HG02938 (cell line): ENCODE data around the gene ADIPOQ.
"Not testable (repeated sequence)": the region's sequence is repeated elsewhere in the genome, so short reads cannot be mapped to it uniquely, and the experiment has no call there.

Experiments used
- ATAC-seq: cut with Tn5 transposase; IDR thresholded peaks from one replicate; pipeline ENCODE4 v1.9.1; 2021; ENCODE audit warnings: mild to moderate bottlenecking, moderate library complexity; ENCODE audit not compliant: unreplicated experiment

The ADIPOQ gene

DNA sequence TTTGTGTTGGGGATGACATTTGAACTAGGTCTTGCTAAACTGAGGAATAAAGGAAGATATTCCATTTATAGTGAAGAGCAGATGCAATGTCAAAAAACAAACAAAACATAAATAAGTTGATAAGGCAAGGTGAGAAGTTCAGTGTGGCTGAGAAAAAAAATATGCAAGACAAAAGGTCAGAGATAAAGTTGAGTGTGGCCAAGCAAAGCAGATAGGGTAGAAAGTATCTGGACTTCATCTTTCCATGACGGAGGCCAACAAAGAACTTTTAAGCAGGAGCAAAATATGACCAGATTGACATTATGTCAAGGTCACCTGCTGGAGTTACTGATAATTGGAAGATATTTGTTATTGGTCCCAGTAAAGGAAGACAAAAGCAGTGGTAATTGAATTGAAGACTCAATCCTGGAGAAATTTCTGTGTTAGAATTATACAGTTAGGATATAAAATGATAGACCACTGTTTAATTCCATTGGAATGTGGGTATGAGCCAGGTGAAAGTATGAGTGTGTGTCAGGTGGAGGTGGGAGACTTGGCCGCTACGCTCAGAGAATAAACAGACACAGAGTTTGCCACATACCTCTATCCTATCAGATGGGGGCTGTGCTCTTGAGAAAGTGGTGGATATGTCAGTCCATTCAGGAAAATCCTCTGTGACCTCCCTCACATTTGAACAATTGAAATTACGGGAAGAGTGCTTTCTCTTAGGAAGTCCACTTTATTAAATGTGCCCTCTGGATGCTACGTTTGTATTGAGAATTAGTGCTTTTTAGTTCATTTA lies 28.1 kb downstream of the ADIPOQ start:
- no peak for ATAC-seq

DNA sequence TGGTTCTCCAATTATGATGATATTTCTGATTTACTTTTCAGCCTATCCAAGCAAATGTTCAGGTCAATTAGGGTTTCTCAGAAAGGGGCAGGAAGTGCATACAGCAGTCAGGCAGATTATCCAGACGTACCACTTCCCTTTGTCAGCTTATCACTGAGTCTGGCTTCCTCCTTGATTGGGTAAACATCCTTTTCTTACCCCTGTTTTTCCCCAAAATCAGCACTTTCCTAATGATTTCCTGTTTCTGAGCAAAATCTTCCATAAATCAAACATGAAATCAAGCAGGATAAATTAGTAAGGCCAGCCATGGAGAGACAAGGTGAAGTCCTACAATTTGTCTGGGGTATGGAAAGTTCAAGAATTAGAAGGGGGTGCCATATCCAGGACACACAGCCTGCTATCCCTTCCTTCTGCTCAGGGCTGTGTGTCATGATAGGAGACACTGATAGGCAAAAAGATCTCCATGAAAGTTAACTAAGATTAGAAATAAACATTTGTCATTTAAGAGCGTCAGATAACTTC lies 29.0 kb downstream of the ADIPOQ start:
- ATAC-seq = no peak

DNA sequence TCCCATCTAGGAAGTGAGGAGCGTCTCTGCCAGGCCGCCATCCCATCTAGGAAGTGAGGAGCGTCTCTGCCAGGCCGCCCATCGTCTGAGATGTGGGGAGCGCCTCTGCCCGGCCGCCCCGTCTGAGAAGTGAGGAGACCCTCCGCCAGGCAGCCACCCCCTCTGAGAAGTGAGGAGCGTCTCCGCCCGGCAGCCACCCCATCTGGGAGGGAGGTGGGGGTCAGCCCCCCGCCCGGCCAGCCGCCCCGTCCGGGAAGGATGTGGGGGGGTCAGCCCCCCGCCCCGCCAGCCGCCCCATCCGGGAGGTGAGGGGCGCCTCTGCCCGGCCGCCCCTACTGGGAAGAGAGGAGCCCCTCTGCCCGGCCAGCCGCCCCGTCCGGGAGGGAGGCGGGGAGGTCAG lies 31.3 kb downstream of the ADIPOQ start:
- ATAC-seq = not testable (repeated sequence)

DNA sequence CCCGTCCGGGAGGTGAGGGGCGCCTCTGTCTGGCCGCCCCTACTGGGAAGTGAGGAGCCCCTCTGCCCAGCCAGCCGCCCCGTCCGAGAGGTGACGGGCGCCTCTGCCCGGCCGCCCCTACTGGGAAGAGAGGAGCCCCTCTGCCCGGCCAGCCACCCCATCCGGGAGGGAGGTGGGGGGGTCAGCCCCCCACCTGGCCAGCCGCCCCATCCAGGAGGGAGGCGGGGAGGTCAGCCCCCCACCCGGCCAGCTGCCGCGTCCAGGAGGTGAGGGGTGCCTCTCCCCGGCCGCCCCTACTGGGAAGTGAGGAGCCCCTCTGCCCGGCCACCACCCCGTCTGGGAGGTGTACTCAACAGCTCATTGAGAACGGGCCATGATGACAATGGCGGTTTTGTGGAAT lies 31.7 kb downstream of the ADIPOQ start:
- not testable (repeated sequence) for ATAC-seq

DNA sequence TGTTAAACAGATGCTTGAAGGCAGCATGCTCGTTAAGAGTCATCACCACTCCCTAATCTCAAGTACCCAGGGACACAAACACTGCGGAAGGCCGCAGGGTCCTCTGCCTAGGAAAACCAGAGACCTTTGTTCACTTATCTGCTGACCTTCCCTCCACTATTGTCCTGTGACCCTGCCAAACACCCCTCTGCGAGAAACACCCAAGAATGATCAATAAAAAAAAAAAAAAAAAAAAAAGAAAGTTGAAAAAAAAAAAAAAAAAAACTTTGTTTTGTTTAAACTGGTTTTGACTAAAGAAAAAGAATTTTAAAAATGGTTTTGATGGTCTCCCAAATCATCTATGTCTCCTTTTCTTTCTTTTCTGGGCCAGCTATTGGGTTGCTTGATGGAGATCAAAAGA lies 32.3 kb downstream of the ADIPOQ start:
- ATAC-seq = not testable (repeated sequence)

DNA sequence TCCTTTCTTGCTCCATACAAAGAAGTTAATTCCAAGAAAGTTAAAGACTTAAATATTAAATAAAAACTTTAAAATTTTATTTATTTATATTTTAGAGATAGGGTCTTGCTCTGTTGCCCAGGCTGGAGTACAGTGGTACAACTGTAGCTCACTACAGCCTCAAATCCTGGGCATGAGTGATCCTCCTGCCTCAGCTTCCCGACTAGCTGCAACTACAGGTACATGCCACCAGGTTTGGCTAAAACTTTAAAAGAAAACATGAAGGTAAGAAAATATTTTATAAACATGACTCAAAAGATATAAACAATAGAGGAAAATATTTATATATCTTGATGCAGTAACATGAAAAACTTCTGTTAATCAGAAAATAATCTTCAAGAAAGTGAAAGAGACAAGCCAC lies 33.2 kb downstream of the ADIPOQ start:
- ATAC-seq = no peak

DNA sequence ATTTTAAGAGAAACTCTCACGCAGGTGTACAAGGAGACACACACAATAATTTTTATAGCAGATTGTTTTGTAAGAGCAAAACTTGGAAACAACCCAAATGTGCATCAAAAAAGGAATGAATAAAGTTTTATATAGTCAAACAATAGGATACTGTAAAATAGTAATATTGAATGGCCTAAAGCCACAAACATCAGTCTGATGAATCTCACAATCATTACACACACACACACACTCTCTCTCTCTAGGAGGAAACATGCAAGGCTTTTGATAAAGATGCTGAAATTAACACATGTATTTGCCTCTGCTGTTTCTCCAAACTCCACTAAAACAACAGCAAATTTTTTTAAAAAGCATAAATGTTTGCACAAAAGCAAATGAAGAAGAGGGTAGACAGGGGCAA lies 37.3 kb downstream of the ADIPOQ start:
- no peak for ATAC-seq

DNA sequence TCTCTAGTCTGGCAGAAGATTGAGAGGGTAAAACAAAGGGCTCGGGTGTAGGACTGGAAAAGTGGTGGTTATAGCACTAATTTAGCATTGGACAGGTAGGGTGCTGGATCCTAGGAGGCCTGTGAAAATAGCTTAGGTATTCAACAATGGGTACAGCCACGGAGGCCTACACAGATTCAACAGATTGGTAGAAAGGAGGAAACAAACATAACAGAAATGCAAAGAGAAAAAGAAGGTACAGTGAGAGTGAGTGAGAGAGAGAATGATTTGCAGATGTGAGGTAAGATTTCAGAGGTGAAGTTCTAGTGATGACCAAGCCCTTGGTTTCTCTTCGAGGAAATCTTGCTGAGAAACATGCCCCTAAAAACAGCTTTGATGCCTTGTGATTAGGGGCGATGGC lies 37.9 kb downstream of the ADIPOQ start:
- no peak for ATAC-seq

DNA sequence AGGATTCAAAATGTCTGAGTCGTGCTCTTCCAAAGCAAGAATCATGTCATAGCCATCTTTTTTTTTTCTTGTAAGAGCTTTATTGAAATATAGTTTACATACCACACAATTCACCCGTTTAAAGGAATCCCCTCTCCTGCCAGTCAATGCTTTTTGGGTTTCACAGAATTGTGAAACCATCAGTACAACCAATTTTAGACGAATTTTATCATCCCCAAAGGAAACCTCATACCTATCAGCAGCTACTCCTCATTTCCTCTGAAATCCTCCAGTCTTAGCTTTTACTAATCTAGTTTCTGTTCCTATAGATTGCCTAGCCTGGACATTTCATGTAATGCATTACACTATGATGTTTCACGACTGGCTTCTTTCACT lies 39.6 kb downstream of the ADIPOQ start:
- ATAC-seq = no peak

DNA sequence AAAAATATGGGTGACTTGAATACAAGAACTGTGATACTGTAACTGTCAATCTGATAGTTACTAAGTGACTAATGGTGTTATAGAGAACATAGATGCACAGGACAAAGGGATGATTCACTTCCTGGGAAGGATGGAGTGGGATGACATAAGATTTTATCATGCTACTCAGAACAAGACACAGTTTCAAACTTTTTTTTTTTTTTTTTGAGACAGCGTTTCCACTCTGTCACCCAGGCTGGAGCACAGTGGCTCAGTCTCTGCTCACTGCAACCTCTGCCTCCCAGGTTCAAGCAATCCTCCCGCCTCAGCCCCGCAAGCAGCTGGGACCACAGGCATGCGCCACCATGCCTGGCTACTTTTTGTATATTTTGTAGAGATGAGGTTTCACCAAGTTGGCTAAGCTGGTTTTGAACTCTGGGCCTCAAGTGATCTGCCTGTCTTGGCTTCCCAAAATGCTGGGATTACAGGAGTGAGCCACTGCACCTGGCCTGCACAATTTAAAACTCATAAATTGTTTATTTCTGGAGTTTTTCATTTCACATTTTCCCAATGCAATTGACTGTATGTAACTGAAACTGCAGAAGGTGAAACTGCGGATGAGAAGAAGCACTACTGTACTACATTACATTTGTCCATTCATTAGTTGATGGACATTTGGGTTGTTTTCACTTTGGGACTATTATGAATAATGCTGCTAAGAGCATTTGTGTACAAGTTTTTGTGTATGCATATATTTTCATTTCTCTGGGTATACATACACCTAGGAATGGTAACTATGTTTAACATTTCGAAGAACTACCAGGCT lies 40.6 kb downstream of the ADIPOQ start:
- no peak for ATAC-seq

DNA sequence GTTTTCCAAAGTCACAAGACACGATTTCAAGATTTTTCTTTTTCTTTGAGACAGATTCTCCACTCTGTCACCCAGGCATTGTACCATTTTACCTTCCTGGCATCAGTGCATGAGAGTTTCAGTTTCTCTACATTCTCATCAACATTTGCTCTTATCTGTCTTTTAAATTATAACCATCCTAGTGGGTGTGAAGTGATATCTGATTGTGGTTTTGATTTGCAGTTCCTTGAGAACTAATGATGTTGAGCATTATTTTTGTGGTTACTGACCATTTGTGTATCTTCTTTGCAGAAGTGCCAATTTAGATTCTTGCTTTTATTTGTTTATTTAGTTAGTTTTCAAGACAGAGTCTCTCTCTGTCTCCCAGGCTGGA lies 41.2 kb downstream of the ADIPOQ start:
- ATAC-seq = no peak

DNA sequence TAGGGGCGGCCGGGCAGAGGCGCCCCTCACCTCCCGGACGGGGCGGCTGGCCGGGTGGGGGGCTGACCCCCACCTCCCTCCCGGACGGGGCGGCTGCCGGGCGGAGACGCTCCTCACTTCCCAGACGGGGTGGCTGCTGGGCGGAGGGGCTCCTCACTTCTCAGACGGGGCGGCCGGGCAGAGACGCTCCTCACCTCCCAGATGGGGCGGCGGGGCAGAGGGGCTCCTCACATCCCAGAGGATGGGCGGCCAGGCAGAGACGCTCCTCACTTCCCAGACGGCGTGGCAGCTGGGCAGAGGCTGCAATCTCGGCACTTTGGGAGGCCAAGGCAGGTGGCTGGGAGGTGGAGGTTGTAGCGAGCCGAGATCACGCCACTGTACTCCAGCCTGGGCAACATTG lies 42.4 kb downstream of the ADIPOQ start:
- not testable (repeated sequence) for ATAC-seq

DNA sequence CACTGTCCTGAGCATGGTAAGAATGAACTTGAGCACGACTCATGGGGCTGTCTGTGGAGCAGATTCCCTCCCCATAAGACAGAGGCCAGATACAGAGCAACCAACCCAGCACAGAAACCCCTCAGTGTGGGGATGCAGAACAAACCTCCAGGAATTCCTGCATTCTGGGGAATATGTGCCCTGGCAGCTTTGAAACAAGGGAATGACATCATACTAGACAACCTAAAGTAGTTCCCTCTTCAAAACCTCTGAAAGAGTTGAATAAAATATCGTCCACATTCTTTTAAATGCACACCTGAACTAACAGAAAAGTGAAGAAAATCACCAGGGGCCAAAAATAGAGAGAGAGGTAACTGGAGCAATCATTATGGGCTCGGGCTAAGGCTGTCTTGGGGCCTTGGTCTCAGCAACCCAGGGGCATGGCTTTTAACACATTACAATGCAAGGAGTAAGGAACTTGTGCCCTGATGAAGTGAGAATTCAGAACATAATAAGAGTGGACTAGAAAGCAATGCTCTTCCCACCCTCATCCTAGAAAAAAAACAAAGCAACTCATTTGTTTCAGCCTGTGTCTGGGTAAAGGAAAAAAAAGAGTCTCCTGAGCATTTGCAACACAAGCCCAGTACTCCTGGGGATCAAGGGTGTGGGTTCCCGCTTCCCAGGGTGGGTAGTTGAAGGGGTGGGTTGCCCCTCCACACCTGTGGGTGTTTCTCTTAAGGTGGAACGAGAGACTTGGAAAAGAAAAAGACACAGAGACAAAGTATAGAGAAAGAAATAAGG lies 43.9 kb downstream of the ADIPOQ start:
- no peak for ATAC-seq

DNA sequence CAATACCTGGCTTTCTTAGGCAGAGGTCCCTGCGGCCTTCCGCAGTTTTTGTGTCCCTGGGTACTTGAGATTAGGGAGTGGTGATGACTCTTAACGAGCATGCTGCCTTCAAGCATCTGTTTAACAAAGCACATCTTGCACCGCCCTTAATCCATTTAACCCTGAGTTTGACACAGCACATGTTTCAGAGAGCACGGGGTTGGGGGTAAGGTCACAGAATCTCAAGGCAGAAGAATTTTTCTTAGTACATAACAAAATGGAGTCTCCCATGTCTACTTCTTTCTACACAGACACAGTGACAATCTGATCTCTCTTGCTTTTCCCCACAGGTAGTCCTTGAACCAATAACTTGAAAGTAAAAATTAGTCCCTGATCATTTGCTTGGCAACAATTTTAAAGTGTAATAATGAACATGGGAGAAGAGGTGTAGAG lies 45.0 kb downstream of the ADIPOQ start:
- not testable (repeated sequence) for ATAC-seq

DNA sequence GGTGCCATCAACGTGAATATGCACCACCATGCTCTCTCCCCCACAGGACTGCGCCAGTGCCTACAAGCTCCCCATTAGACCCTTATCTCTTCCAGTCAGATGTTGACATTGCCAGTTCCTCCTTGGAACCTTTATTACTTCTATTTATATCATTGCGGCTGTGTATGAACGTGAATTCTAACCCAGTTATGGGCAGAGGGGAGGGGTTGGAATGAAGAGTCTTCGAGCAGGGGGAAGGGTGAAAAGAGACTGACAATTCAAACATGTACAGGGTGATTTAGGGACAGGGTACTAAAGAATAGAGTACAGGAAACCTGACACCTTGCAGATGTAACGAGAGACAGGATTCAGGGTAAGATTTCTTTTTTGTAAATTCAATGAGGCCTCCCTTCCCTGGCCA lies 46.1 kb downstream of the ADIPOQ start:
- no peak for ATAC-seq

DNA sequence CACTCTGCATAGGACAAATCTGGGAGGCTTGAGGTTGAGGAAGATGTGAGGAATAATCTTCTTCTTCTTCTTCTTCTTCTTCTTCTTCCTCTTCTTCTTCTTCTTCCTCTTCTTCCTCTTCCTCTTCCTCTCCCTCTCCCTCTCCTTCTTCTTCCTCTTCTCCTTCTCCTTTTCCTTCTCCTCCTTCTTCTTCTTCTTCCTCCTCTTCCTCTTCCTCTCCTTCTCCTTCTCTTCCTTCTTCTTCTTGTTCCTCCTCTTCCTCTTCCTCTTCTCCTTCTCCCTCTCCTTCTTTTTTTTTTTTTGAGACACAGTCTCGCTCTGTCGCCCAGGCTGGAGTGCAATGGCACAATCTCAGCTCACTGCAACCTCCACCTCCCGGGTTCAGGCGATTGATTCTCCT lies 47.2 kb downstream of the ADIPOQ start:
- not testable (repeated sequence) for ATAC-seq

DNA sequence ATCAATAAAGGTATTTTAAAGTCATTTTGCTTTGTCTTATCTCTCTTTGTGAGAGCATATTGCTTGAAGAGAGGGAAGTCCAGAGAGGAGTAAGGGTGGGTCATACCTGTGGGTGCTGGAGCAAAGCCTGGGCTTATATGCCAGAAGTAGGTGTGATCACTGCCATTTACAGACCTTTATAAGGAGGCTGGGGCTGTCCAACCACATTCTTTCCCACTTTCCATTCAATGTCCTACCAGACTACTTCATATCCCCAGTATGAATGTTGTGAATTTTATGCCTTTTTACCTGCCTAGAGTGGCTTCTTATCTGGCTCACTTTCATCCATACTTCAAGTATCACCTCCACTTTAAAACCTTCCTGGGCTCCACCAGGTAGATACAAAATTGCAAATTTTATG lies 48.4 kb downstream of the ADIPOQ start:
- no peak for ATAC-seq

DNA sequence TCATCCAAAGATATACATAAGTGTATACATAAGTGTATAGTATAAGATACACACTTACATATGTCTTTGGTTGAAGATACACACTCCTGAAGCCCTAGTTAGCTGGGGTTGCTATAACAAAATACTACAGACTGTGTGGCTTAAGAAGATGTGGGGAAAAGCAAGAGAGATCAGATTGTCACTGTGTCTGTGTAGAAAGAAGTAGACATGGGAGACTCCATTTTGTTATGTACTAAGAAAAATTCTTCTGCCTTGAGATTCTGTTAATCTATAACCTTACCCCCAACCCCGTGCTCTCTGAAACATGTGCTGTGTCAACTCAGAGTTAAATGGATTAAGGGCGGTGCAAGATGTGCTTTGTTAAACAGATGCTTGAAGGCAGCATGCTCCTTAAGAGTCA lies 50.6 kb downstream of the ADIPOQ start:
- not testable (repeated sequence) for ATAC-seq

DNA sequence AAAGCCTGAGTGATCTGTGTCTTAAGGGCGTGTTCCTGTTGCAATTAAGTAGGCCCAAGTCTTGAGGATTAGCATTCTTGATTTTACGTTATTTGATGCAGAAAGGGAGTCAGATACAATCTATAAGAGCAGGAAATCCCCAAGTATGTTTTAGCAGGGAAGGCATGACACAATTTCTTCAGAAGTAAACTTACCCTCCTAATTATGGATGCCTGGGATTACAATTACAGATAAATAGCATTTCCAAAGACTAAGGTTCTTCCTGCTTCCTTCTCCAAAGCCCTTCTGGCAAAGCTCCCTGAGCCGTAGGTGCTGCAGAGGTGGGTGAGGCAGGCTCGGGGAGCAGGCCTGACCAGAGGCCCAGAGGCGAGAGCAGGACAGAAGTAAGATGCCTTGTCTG lies 52.9 kb downstream of the ADIPOQ start:
- no peak for ATAC-seq

DNA sequence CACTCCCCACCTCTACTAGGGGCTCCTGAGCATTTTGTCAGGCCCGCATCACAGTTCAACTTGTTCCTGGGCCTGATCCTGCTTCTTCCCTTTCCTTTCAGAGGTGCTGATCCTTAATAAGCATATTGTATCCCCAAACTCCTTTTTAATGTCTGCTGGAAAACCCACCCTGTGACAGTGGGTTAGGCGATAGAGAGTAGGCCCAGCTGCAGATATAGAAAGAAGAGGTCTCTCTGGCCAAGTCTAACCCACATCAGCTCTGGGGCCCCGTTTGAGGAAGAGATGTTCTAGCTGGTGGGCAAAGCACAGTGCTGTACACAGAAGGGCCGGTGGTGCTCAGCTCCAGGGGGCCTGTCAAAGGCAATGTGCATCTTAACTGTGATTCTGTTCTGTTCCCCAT lies 53.5 kb downstream of the ADIPOQ start:
- ATAC-seq = no peak

DNA sequence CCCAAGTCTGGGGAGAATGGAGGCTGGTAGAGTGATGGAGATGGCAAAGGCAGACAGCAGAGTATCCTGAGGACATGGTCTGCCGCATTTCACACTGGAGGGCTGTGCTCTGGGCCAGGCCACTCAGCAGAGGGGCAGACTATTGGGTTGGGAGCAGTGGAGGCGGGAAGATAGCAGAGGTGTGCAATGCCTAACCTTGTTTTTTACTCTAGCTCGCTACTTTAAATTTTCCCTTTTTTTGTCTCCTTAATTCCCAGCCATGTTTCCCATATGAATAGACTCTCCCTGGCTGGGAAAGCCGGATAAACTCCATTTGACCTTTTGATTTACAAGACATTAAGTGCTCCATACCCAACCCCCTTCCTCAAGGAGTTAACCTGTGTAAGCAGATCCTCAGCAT lies 54.4 kb downstream of the ADIPOQ start:
- ATAC-seq = no peak
